GM12801 (cell line): ENCODE data around the gene CNTN4.

Source experiments
- CTCF ChIP-seq: IDR thresholded peaks from one replicate; pipeline ENCODE4 v1.5.1; 2011; ENCODE audit warnings: control low read depth; ENCODE audit not compliant: insufficient read length; ENCODE audit errors: extremely low read depth

CNTN4 gene

GRCh38 chr3:2944628-2945027 is 846.0 kb downstream of the CNTN4 start:
- no peak for TF ChIP-seq CTCF

GRCh38 chr3:2945121-2945520 is 846.5 kb downstream of the CNTN4 start:
- no peak for TF ChIP-seq CTCF

GRCh38 chr3:2947536-2947935 is 848.9 kb downstream of the CNTN4 start:
- no peak for TF ChIP-seq CTCF

- no peak for TF ChIP-seq CTCF
These were observed 850.2 kb downstream of the CNTN4 start for GRCh38 chr3:2948882-2949281.

GRCh38 chr3:2950159-2950558 is 851.5 kb downstream of the CNTN4 start:
- TF ChIP-seq CTCF, result no peak

GRCh38 chr3:2957115-2957514 is 858.4 kb downstream of the CNTN4 start:
- TF ChIP-seq CTCF, result no peak

- TF ChIP-seq CTCF, result no peak
These were observed 859.9 kb downstream of the CNTN4 start for GRCh38 chr3:2958551-2958950.

GRCh38 chr3:2961576-2961975 is 862.9 kb downstream of the CNTN4 start:
- TF ChIP-seq CTCF, result no peak
